SK-N-SH (cell line): Measurements from ENCODE around the gene TUBA3C. TPM values are rescaled to one million over a fixed set of nuclear protein-coding genes. Genes with fewer than 3 reads are reported as not detected.

ENCODE experiments used
- CTCF ChIA-PET: fragments of 300-600, 350-600 bp; formaldehyde crosslinking; extraction: SDS; loops from one replicate; lab custom pipeline; 2021; lab: Yijun Ruan, JAX
- POLR2A ChIA-PET: fragments of 350-600 bp; sonication (Branson Sonifier 250); formaldehyde crosslinking; extraction: SDS; loops from one replicate; lab custom pipeline; 2020; ENCODE audit warnings: antibody characterized with exemption, inconsistent platforms; lab: Yijun Ruan, JAX
- DNase-seq: peaks from one replicate; pipeline ENCODE4 v3.0.0; 2012
- H2AFZ ChIP-seq: fragments of 200-600 bp; sonication (generic); 2 replicates; pipeline ENCODE4 v1.8.1; 2016; ENCODE audit warnings: antibody characterized with exemption, mild to moderate bottlenecking, low read depth
- H3F3A ChIP-seq: fragments of 200-600 bp; sonication (generic); replicated peaks from 2 replicates; pipeline ENCODE3; 2016; ENCODE audit warnings: antibody characterized with exemption, mild to moderate bottlenecking; ENCODE audit not compliant: insufficient read depth
- H3K27ac ChIP-seq, 2 experiments: fragments of 200-500 bp in 1 of 2; fragments of 200-600 bp in 1 of 2; sonication (Bioruptor generic) in 1 of 2; sonication (generic), shearing (Covaris generic) in 1 of 2; 2 replicates each; pipeline versions ENCODE4 v1.5.1 to v1.6.1; 2014 to 2016; ENCODE audit warnings: low read depth in 2 of 2, inconsistent platforms in 1 of 2, low read length in 1 of 2, mild to moderate bottlenecking in 1 of 2, mixed read lengths in 1 of 2
- H3K27me3 ChIP-seq: fragments of 200-600 bp; sonication (generic), shearing (Covaris generic); 2 replicates; pipeline ENCODE4 v1.6.1; 2016; ENCODE audit warnings: mixed run types; ENCODE audit not compliant: insufficient read depth
- H3K36me3 ChIP-seq, 2 experiments: fragments of 200-500 bp in 1 of 2; fragments of 200-600 bp in 1 of 2; sonication (Bioruptor generic) in 1 of 2; sonication (generic) in 1 of 2; replicated peaks in 1 of 2; 2 replicates each; pipeline versions ENCODE3 to v1.5.1; 2014 to 2016; ENCODE audit warnings: low read length in 1 of 2, mild to moderate bottlenecking in 1 of 2; ENCODE audit not compliant: insufficient read depth in 2 of 2, control insufficient read depth in 1 of 2
- H3K4me1 ChIP-seq, 2 experiments: fragments of 200-500 bp in 1 of 2; fragments of 200-600 bp in 1 of 2; sonication (Bioruptor generic) in 1 of 2; sonication (generic), shearing (Covaris generic) in 1 of 2; 2 replicates each; pipeline versions ENCODE4 v1.5.1 to v1.6.1; 2014 to 2016; ENCODE audit warnings: low read depth in 1 of 2, low read length in 1 of 2, mixed run types in 1 of 2; ENCODE audit not compliant: insufficient read depth in 2 of 2, control insufficient read depth in 1 of 2
- H3K4me2 ChIP-seq: fragments of 200-600 bp; sonication (generic), shearing (Covaris generic); 2 replicates; pipeline ENCODE4 v1.6.1; 2017; ENCODE audit warnings: mixed run types
- H3K4me3 ChIP-seq, 2 experiments: fragments of 200-500 bp in 1 of 2; fragments of 200-600 bp in 1 of 2; sonication (Bioruptor generic) in 1 of 2; sonication (generic), shearing (Covaris generic) in 1 of 2; 2 replicates each; pipeline versions ENCODE4 v1.5.1 to v1.8.1; 2014 to 2016; ENCODE audit warnings: low read depth in 2 of 2, inconsistent platforms in 1 of 2, low read length in 1 of 2, mild to moderate bottlenecking in 1 of 2, mixed read lengths in 1 of 2, moderate library complexity in 1 of 2
- H3K79me2 ChIP-seq: fragments of 200-600 bp; sonication (generic); 2 replicates; pipeline ENCODE4 v1.8.1; 2017; ENCODE audit warnings: mild to moderate bottlenecking; ENCODE audit not compliant: insufficient read depth
- H3K9ac ChIP-seq: fragments of 200-600 bp; sonication (generic); 2 replicates; pipeline ENCODE4 v1.6.1; 2017; ENCODE audit warnings: mixed run types
- H3K9me2 ChIP-seq: fragments of 200-600 bp; sonication (generic); 2 replicates; pipeline ENCODE4 v1.6.1; 2017; ENCODE audit warnings: mixed run types
- H3K9me3 ChIP-seq: fragments of 200-600 bp; sonication (generic); 2 replicates; pipeline ENCODE4 v1.6.1; 2017; ENCODE audit warnings: mixed run types, mild to moderate bottlenecking, moderate library complexity
- H4K20me1 ChIP-seq: fragments of 200-600 bp; sonication (generic); 2 replicates; pipeline ENCODE4 v1.6.1; 2017; ENCODE audit warnings: mild to moderate bottlenecking, mixed run types; ENCODE audit not compliant: insufficient read depth
- ELF1 ChIP-seq: IDR thresholded peaks from 2 replicates; pipeline ENCODE4 v1.4.0; 2012
- EP300 ChIP-seq, 2 experiments: IDR thresholded peaks; 2 replicates each; pipeline versions ENCODE4 v1.4.0 to v1.6.1; 2012; ENCODE audit warnings: borderline replicate concordance in 1 of 2, low read depth in 1 of 2, low read length in 1 of 2
- EZH2phosphoT487 ChIP-seq: fragments of 200-600 bp; sonication (generic); IDR thresholded peaks from 2 replicates; pipeline ENCODE4 v1.6.1; 2017; ENCODE audit warnings: low read depth, mixed run types, mild to moderate bottlenecking, antibody characterized with exemption, moderate library complexity, borderline replicate concordance
- FOXJ3 ChIP-seq: sonication (generic); formaldehyde crosslinking; IDR thresholded peaks from 2 replicates; pipeline ENCODE4 v1.5.1; 2020; ENCODE audit warnings: mild to moderate bottlenecking, missing genetic modification reagents
- IRF3 ChIP-seq: fragments of 150-350 bp; IDR thresholded peaks from 2 replicates; pipeline ENCODE4 v1.6.1; 2016; ENCODE audit warnings: mild to moderate bottlenecking, low read depth, low read length
- MAX ChIP-seq: IDR thresholded peaks from 2 replicates; pipeline ENCODE4 v1.4.0; 2012; ENCODE audit warnings: low read depth
- PBX3 ChIP-seq: IDR thresholded peaks from 2 replicates; pipeline ENCODE4; 2012
- POLR2AphosphoS5 ChIP-seq: IDR thresholded peaks from 2 replicates; pipeline ENCODE4 v1.6.1; 2012; ENCODE audit warnings: low read depth, low read length
- RAD21 ChIP-seq: IDR thresholded peaks from 2 replicates; pipeline ENCODE4 v1.6.1; 2012; ENCODE audit warnings: mild to moderate bottlenecking, low read length
- RCOR1 ChIP-seq: fragments of 150-350 bp; IDR thresholded peaks from 2 replicates; pipeline ENCODE4 v1.6.1; 2017; ENCODE audit warnings: antibody characterized with exemption, low read length
- RFX5 ChIP-seq: IDR thresholded peaks from 2 replicates; pipeline ENCODE4 v1.6.1; 2012; ENCODE audit warnings: mild to moderate bottlenecking, improper control_type of control experiment, low read length
- RXRA ChIP-seq: IDR thresholded peaks from 2 replicates; pipeline ENCODE4 v1.4.0; 2012; ENCODE audit warnings: low read depth, mild to moderate bottlenecking, borderline replicate concordance
- SIN3A ChIP-seq: IDR thresholded peaks from 2 replicates; pipeline ENCODE4 v1.6.1; 2012; ENCODE audit warnings: low read depth, mild to moderate bottlenecking, low read length, moderate library complexity, borderline replicate concordance
- SMC3 ChIP-seq: IDR thresholded peaks from 2 replicates; pipeline ENCODE4 v1.6.1; 2012; ENCODE audit warnings: low read depth, low read length, improper control_type of control experiment
- TCF12 ChIP-seq: IDR thresholded peaks from 2 replicates; pipeline ENCODE4 v1.4.0; 2012
- TEAD4 ChIP-seq: IDR thresholded peaks from 2 replicates; pipeline ENCODE4 v1.4.0; 2012; ENCODE audit warnings: mild to moderate bottlenecking, borderline replicate concordance; ENCODE audit not compliant: insufficient read depth
- USF1 ChIP-seq: IDR thresholded peaks from 2 replicates; pipeline ENCODE4 v1.4.0; 2012; ENCODE audit warnings: low read depth, borderline replicate concordance
- USF2 ChIP-seq: fragments of 150-350 bp; IDR thresholded peaks from 2 replicates; pipeline ENCODE4 v1.6.1; 2017; ENCODE audit warnings: antibody characterized with exemption, low read length, low read depth, borderline replicate concordance
- WGBS: methylation state at CpG from one replicate; pipeline ENCODE4 v1.1.6; 2017; ENCODE audit warnings: low lambda C conversion rate; 5-methylcytosine and 5-hydroxymethylcytosine counted together
- polyA plus RNA-seq, 3 experiments: library from polyadenylated mRNA; depleted of rRNA; stranded (reverse); fragments of >200 nt; gene quantifications; 2 replicates each; pipeline ENCODE4 v1.2.3, GENCODE V29; 2012

TUBA3C gene
- polyA plus RNA-seq, 1 of the 3 experiments (the other 2 are of a cell fraction) = 0.05 TPM

GRCh38 chr13:19171563-19171962 lies 10.1 kb downstream of the TUBA3C start:
- WGBS = 0% methylated on average over 7 of the region's 7 CpGs
- no peak for DNase-seq
- Histone ChIP-seq H3K4me2 (no peak overlapping the region), H4K20me1 (no peaks in the 10 kb centered on the region), H3K36me3 (no peaks in the 10 kb centered on the region), H3K9me2 (no peaks in the 10 kb centered on the region), H3K27me3 (peaks cover 4% of the 10 kb centered on the region; the same call in 1 of the 2 replicates), H3F3A (no peaks in the 10 kb centered on the region), H3K4me3 (no peak overlapping the region), H3K27ac (no peak overlapping the region), H3K4me1 (no peaks in the 10 kb centered on the region), H3K79me2 (no peaks in the 10 kb centered on the region), H2AFZ (no peak overlapping the region), H3K9me3 (no peaks in the 10 kb centered on the region), H3K9ac (no peak overlapping the region)
- ChIA-PET CTCF (no interaction called here), POLR2A (no interaction called here)
- TF ChIP-seq USF1 (no peak), PBX3 (no peak), FOXJ3 (CRISPR knock-in tag) (no peak), TEAD4 (no peak), RFX5 (no peak), EZH2phosphoT487 (no peak), USF2 (no peak), RCOR1 (no peak), EP300 (IDR thresholded peaks at IDR 0.05; ENCODE audit: borderline replicate concordance in 1 of 2, low read depth in 1 of 2, low read length in 1 of 2) (no peak), MAX (no peak)

- Histone ChIP-seq H3K79me2 (no peaks in the 10 kb centered on the region), H3K9me3 (no peaks in the 10 kb centered on the region), H3K9me2 (no peaks in the 10 kb centered on the region), H4K20me1 (no peaks in the 10 kb centered on the region), H3K9ac (no peak overlapping the region), H2AFZ (no peak overlapping the region), H3K4me2 (no peak overlapping the region), H3K27me3 (peaks cover 4% of the 10 kb centered on the region; the same call in 1 of the 2 replicates), H3K4me1 (no peaks in the 10 kb centered on the region), H3K36me3 (no peaks in the 10 kb centered on the region), H3K4me3 (no peak overlapping the region), H3F3A (no peaks in the 10 kb centered on the region), H3K27ac (no peak overlapping the region)
- WGBS = 4% methylated on average over 4 of the region's 4 CpGs
- CTCF ChIA-PET = no interaction called here
- DNase-seq = no peak
- POLR2A ChIA-PET = no interaction called here
- no peak for TF ChIP-seq SMC3
- no peak for TF ChIP-seq SIN3A
- TF ChIP-seq POLR2AphosphoS5 = no peak
- TF ChIP-seq FOXJ3 (CRISPR knock-in tag) = no peak
- no peak for TF ChIP-seq USF2
- TF ChIP-seq RFX5 = no peak
- no peak for TF ChIP-seq RAD21
- no peak for TF ChIP-seq IRF3
- TF ChIP-seq RXRA = no peak
- TF ChIP-seq USF1 = no peak
- no peak for TF ChIP-seq MAX
- no peak for TF ChIP-seq TCF12
- TF ChIP-seq ELF1 = no peak
These were observed 11.6 kb downstream of the TUBA3C start for GRCh38 chr13:19169991-19170390.
